CD8-positive, alpha-beta memory T cell (primary cell): Measurements from ENCODE around the gene MSTN. TPM values are rescaled to one million over a fixed set of nuclear protein-coding genes. Genes with fewer than 3 reads are reported as not detected.
A peak's percentile ranks its signal among the peaks of the same experiment; 100 is the strongest.

Source experiments
- CTCF ChIA-PET: fragments of 350-600 bp; sonication (Branson Sonifier 250); formaldehyde crosslinking; loops from one replicate; lab custom pipeline; 2021; ENCODE audit warnings: antibody characterized with exemption; lab: Charles Lee
- POLR2A ChIA-PET: fragments of 350-600 bp; sonication (Branson Sonifier 250); formaldehyde crosslinking; loops from one replicate; lab custom pipeline; 2021; ENCODE audit warnings: antibody characterized with exemption; lab: Charles Lee
- DNase-seq, 5 donors: peaks; one replicate each; pipeline versions ENCODE4 v3.0.0 to v3.0.0-alpha.2; 2020 to 2022; ENCODE audit warnings: mixed read lengths in 1 of 5
- H3K27ac ChIP-seq: one replicate; pipeline ENCODE4 v1.7.0; 2013; ENCODE audit warnings: low read depth, mild to moderate bottlenecking, low read length, moderate library complexity
- H3K27me3 ChIP-seq: 2 replicates; pipeline ENCODE4 v1.7.0; 2013; ENCODE audit warnings: low read length, mild to moderate bottlenecking; ENCODE audit not compliant: insufficient read depth, poor library complexity, severe bottlenecking
- H3K36me3 ChIP-seq: 2 replicates; pipeline ENCODE4 v1.7.0; 2013; ENCODE audit warnings: mild to moderate bottlenecking, low read length, moderate library complexity; ENCODE audit not compliant: insufficient read depth
- H3K4me1 ChIP-seq: 2 replicates; pipeline ENCODE4 v1.7.0; 2013; ENCODE audit warnings: mild to moderate bottlenecking, low read length, moderate library complexity; ENCODE audit not compliant: insufficient read depth
- H3K4me3 ChIP-seq: 2 replicates; pipeline ENCODE4 v1.7.0; 2013; ENCODE audit warnings: mild to moderate bottlenecking, low read length
- H3K9me3 ChIP-seq: 2 replicates; pipeline ENCODE4 v1.7.0; 2013; ENCODE audit warnings: mild to moderate bottlenecking, low read length
- H3K27ac Mint-ChIP-seq, 8 donors: one replicate each; pipeline ENCODE4 v1.8.0; 2020 to 2021; ENCODE audit warnings: mixed read lengths in 8 of 8, mild to moderate bottlenecking in 6 of 8, inconsistent platforms in 3 of 8, moderate library complexity in 3 of 8
- H3K27me3 Mint-ChIP-seq, 2 donors: one replicate each; pipeline ENCODE4 v1.8.0; 2020 to 2021; ENCODE audit warnings: mixed read lengths in 2 of 2, mild to moderate bottlenecking in 1 of 2, moderate library complexity in 1 of 2
- H3K36me3 Mint-ChIP-seq, 3 donors: one replicate each; pipeline ENCODE4 v1.8.0; 2020 to 2021; ENCODE audit warnings: mixed read lengths in 3 of 3, inconsistent platforms in 1 of 3, mild to moderate bottlenecking in 1 of 3
- H3K4me1 Mint-ChIP-seq, 3 donors: one replicate each; pipeline ENCODE4 v1.8.0; 2020 to 2021; ENCODE audit warnings: mixed read lengths in 3 of 3, inconsistent platforms in 1 of 3, mild to moderate bottlenecking in 1 of 3
- H3K4me3 Mint-ChIP-seq, 7 donors: one replicate each; pipeline ENCODE4 v1.8.0; 2020 to 2021; ENCODE audit warnings: mixed read lengths in 7 of 7, mild to moderate bottlenecking in 6 of 7, moderate library complexity in 4 of 7, inconsistent platforms in 2 of 7
- H3K9me3 Mint-ChIP-seq, 5 donors: one replicate each; pipeline ENCODE4 v1.8.0; 2020 to 2022; ENCODE audit warnings: mixed read lengths in 5 of 5, mild to moderate bottlenecking in 3 of 5, moderate library complexity in 2 of 5, inconsistent platforms in 1 of 5
- polyA plus RNA-seq: library from polyadenylated mRNA; unstranded; fragments of 300-500 nt; fragmentation: Illumina TruSeq; gene quantifications from one replicate; pipeline ENCODE4 v1.2.3, GENCODE V29; 2021
- total RNA-seq, 2 experiments: library from RNA; stranded (reverse); gene quantifications; one replicate each; pipeline ENCODE4 v1.2.3, GENCODE V29; 2021

The MSTN gene
- total and polyA plus RNA-seq, 3 experiments from 2014 or later = not detected

- H3K27ac ChIP-seq = no peak overlapping the region
- ChIA-PET POLR2A (no interaction called here), CTCF (no interaction called here)
- H3K4me1 ChIP-seq = no peaks in the 10 kb centered on the region
- no peaks in the 10 kb centered on the region for H3K36me3 ChIP-seq
- no peaks in the 10 kb centered on the region for H3K9me3 ChIP-seq
- Mint-ChIP-seq H3K27ac (no peak overlapping the region), H3K4me3 (no peak overlapping the region), H3K27me3 (peaks cover 9 to 16% of the 10 kb centered on the region in 2 donors), H3K9me3 (peaks cover 3 to 12% (median 4%) of the 10 kb centered on the region in 5 donors), H3K36me3 (peaks cover 0 to 6% (median 3%) of the 10 kb centered on the region in 3 donors), H3K4me1 (no peaks in the 10 kb centered on the region)
- no peak overlapping the region for H3K4me3 ChIP-seq
- no peak for DNase-seq
- H3K27me3 ChIP-seq = no peaks in the 10 kb centered on the region
Measured at GRCh38 chr2:190099890-190100697, 37.6 kb upstream of the MSTN start.

DNA sequence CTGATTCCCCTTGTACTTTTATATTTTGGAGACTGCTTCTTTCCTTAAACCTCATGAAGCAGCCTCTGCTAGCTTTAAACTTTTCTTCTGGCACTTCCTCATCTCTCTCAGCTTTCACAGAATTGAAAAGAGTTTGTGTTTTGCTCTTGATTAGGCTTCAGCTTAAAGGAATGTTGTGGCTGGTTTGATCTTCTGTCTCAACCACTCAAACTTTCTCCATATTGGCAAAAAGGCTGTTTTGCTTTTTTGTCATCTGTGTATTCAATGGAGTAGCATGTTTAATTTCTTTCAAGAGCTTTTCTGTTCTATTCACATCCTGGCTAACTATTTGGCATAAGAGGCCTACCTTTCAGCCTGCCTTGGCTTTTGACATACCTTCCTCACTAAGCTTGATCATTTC, 36.3 kb upstream of the MSTN start:
- Mint-ChIP-seq H3K4me3 (no peak overlapping the region), H3K27ac (no peak overlapping the region), H3K36me3 (peaks cover 0 to 6% (median 3%) of the 10 kb centered on the region in 3 donors), H3K9me3 (peaks cover 3 to 12% (median 4%) of the 10 kb centered on the region in 5 donors), H3K4me1 (no peaks in the 10 kb centered on the region), H3K27me3 (peaks cover 9 to 16% of the 10 kb centered on the region in 2 donors)
- Histone ChIP-seq H3K9me3 (no peaks in the 10 kb centered on the region), H3K4me3 (no peak overlapping the region), H3K27ac (no peak overlapping the region), H3K4me1 (no peaks in the 10 kb centered on the region), H3K27me3 (no peaks in the 10 kb centered on the region), H3K36me3 (no peaks in the 10 kb centered on the region)
- DNase-seq = no peak
- ChIA-PET CTCF (interaction anchor here (1.1 kb wide), 1 partner anchor 10 kb away, joined by 4 read pairs; no protein-coding TSS in a partner anchor), POLR2A (no interaction called here)

DNA sequence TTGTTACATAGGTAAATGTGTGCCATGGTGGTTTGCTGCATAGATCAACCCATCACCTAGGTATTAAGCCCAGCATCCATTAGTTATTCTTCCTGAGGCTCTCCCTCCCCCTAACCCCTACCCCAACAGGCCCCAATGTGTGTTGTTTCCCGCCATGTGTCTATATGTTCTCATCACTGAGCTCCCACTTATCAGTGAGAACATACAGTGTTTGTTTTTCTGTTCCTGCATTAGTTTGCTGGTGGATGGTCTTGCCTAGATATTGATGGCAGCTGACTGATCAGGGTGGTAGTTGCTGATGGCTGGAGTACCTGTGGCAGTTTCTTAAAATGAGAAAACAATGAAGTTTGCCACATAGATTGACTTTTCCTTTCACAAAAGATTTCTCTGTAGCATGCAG, 34.6 kb upstream of the MSTN start:
- Mint-ChIP-seq H3K9me3 (peaks cover 3 to 9% (median 4%) of the 10 kb centered on the region in 5 donors), H3K4me1 (no peaks in the 10 kb centered on the region), H3K4me3 (no peak overlapping the region), H3K36me3 (peaks cover 0 to 6% (median 3%) of the 10 kb centered on the region in 3 donors), H3K27ac (no peak overlapping the region), H3K27me3 (peaks cover 5 to 10% of the 10 kb centered on the region in 2 donors)
- H3K4me3 ChIP-seq = no peak overlapping the region
- H3K9me3 ChIP-seq = no peaks in the 10 kb centered on the region
- DNase-seq = no peak
- H3K36me3 ChIP-seq = no peaks in the 10 kb centered on the region
- H3K27me3 ChIP-seq = no peaks in the 10 kb centered on the region
- no peak overlapping the region for H3K27ac ChIP-seq
- CTCF ChIA-PET = no interaction called here
- POLR2A ChIA-PET = no interaction called here
- no peaks in the 10 kb centered on the region for H3K4me1 ChIP-seq

GRCh38 chr2:190094316-190094871, 31.9 kb upstream of the MSTN start:
- no peaks in the 10 kb centered on the region for H3K4me1 ChIP-seq
- no peaks in the 10 kb centered on the region for H3K27me3 ChIP-seq
- H3K4me3 ChIP-seq = no peak overlapping the region
- Mint-ChIP-seq H3K27me3 (peaks cover 0 to 2% of the 10 kb centered on the region in 2 donors), H3K4me1 (no peaks in the 10 kb centered on the region), H3K4me3 (no peak overlapping the region), H3K36me3 (peaks cover 0 to 4% (median 0%) of the 10 kb centered on the region in 3 donors), H3K9me3 (no peaks in the 10 kb centered on the region), H3K27ac (no peak overlapping the region)
- no peaks in the 10 kb centered on the region for H3K9me3 ChIP-seq
- DNase-seq = no peak
- CTCF ChIA-PET = no interaction called here
- H3K27ac ChIP-seq = no peak overlapping the region
- H3K36me3 ChIP-seq = no peaks in the 10 kb centered on the region
- POLR2A ChIA-PET = no interaction called here

- CTCF ChIA-PET = no interaction called here
- no peaks in the 10 kb centered on the region for H3K27me3 Mint-ChIP-seq
Measured at GRCh38 chr2:190093793-190094192, 31.3 kb upstream of the MSTN start.

GRCh38 chr2:190090148-190090547, 27.6 kb upstream of the MSTN start:
- Mint-ChIP-seq H3K4me3 (no peak overlapping the region), H3K9me3 (no peaks in the 10 kb centered on the region), H3K27ac (no peak overlapping the region), H3K27me3 (peaks cover 0 to 3% of the 10 kb centered on the region in 2 donors), H3K4me1 (no peaks in the 10 kb centered on the region), H3K36me3 (no peaks in the 10 kb centered on the region)
- no peak for DNase-seq
- Histone ChIP-seq H3K4me3 (no peak overlapping the region), H3K4me1 (no peaks in the 10 kb centered on the region), H3K36me3 (no peaks in the 10 kb centered on the region), H3K9me3 (no peaks in the 10 kb centered on the region), H3K27me3 (no peaks in the 10 kb centered on the region), H3K27ac (no peak overlapping the region)
- ChIA-PET CTCF (no interaction called here), POLR2A (no interaction called here)

More at GRCh38 chr2:190093793-190094192, 31.3 kb upstream of the MSTN start:
- no peak for DNase-seq
- Histone ChIP-seq H3K4me1 (no peaks in the 10 kb centered on the region), H3K27ac (no peak overlapping the region), H3K9me3 (no peaks in the 10 kb centered on the region), H3K4me3 (no peak overlapping the region), H3K27me3 (no peaks in the 10 kb centered on the region), H3K36me3 (no peaks in the 10 kb centered on the region)
- Mint-ChIP-seq H3K36me3 (peaks cover 0 to 4% (median 0%) of the 10 kb centered on the region in 3 donors), H3K9me3 (no peaks in the 10 kb centered on the region), H3K4me3 (no peak overlapping the region), H3K4me1 (no peaks in the 10 kb centered on the region), H3K27ac (no peak overlapping the region)
- POLR2A ChIA-PET = no interaction called here

GRCh38 chr2:190088917-190089316, 26.4 kb upstream of the MSTN start:
- Mint-ChIP-seq H3K27ac (no peak overlapping the region), H3K27me3 (peaks cover 3% of the 10 kb centered on the region in 2 donors), H3K9me3 (no peaks in the 10 kb centered on the region)

GRCh38 chr2:190084704-190085103, 22.2 kb upstream of the MSTN start:
- H3K4me3 Mint-ChIP-seq = no peak overlapping the region
- Histone ChIP-seq H3K9me3 (no peaks in the 10 kb centered on the region), H3K27ac (no peak overlapping the region), H3K4me1 (no peaks in the 10 kb centered on the region), H3K4me3 (no peak overlapping the region), H3K36me3 (no peaks in the 10 kb centered on the region), H3K27me3 (no peaks in the 10 kb centered on the region)
- no peaks in the 10 kb centered on the region for H3K36me3 Mint-ChIP-seq
- peaks cover 15 to 30% of the 10 kb centered on the region in 2 donors for H3K27me3 Mint-ChIP-seq
- H3K27ac Mint-ChIP-seq = no peak overlapping the region
- H3K9me3 Mint-ChIP-seq = no peaks in the 10 kb centered on the region
- ChIA-PET CTCF (no interaction called here), POLR2A (no interaction called here)
- no peaks in the 10 kb centered on the region for H3K4me1 Mint-ChIP-seq
- DNase-seq = no peak

More at GRCh38 chr2:190088917-190089316, 26.4 kb upstream of the MSTN start:
- no peaks in the 10 kb centered on the region for H3K9me3 ChIP-seq
- no peaks in the 10 kb centered on the region for H3K4me1 ChIP-seq
- no peaks in the 10 kb centered on the region for H3K36me3 ChIP-seq
- no peak overlapping the region for H3K4me3 ChIP-seq
- H3K27me3 ChIP-seq = no peaks in the 10 kb centered on the region
- H3K36me3 Mint-ChIP-seq = no peaks in the 10 kb centered on the region
- ChIA-PET CTCF (interaction anchor here (0.7 to 1.3 kb wide), 5 partner anchors 10 to 670 kb away, joined by 3 to 4 read pairs (median 3); no protein-coding TSS in a partner anchor), POLR2A (no interaction called here)
- H3K27ac ChIP-seq = no peak overlapping the region
- H3K4me3 Mint-ChIP-seq = no peak overlapping the region
- peak; percentile 7 to 49 (median 29) for DNase-seq
- no peaks in the 10 kb centered on the region for H3K4me1 Mint-ChIP-seq
